Measurements from ENCODE around the gene LCE1E.
A peak's percentile ranks its signal among the peaks of the same experiment; 100 is the strongest.

The LCE1E gene

GRCh38 chr1:152760551-152761190 is 25.4 kb upstream of the LCE1E start:
- Histone ChIP-seq H3K4me3 (no peak overlapping the region), H3K4me1 (no peaks in the 10 kb centered on the region), H3K27me3 (ENCODE audit: low read depth) (no peaks in the 10 kb centered on the region), H3K9me3 (no peaks in the 10 kb centered on the region), H3K36me3 (replicated peaks) (no peaks in the 10 kb centered on the region)
- in situ Hi-C loops (cut with MboI; ENCODE audit: low sequenced_read_pairs): no loop called here
- DNase-seq (ENCODE audit: low spot score in 2 of 2): no peak

- Histone ChIP-seq H3K27me3 (ENCODE audit: low read depth) (no peaks in the 10 kb centered on the region), H3K4me3 (no peak overlapping the region), H3K4me1 (no peaks in the 10 kb centered on the region), H3K36me3 (replicated peaks) (no peaks in the 10 kb centered on the region), H3K9me3 (no peaks in the 10 kb centered on the region)
- no peak for DNase-seq (ENCODE audit: low spot score in 2 of 2)
- in situ Hi-C loops (cut with MboI; ENCODE audit: low sequenced_read_pairs): no loop called here
Measured at GRCh38 chr1:152761609-152762213, 24.3 kb upstream of the LCE1E start.

- Histone ChIP-seq H3K36me3 (replicated peaks) (no peaks in the 10 kb centered on the region), H3K27me3 (ENCODE audit: low read depth) (no peaks in the 10 kb centered on the region), H3K4me1 (no peaks in the 10 kb centered on the region), H3K4me3 (no peak overlapping the region), H3K9me3 (no peaks in the 10 kb centered on the region)
- no peak for DNase-seq (ENCODE audit: low spot score in 2 of 2)
- in situ Hi-C loops (cut with MboI; ENCODE audit: low sequenced_read_pairs): no loop called here
Measured at GRCh38 chr1:152768847-152769533, 17.1 kb upstream of the LCE1E start.

GRCh38 chr1:152770411-152770810 is 15.6 kb upstream of the LCE1E start:
- H3K27me3 ChIP-seq (ENCODE audit: low read depth): no peaks in the 10 kb centered on the region
- H3K36me3 ChIP-seq (replicated peaks): no peaks in the 10 kb centered on the region
- H3K9me3 ChIP-seq: no peaks in the 10 kb centered on the region
- DNase-seq (ENCODE audit: low spot score in 2 of 2): no peak
- H3K4me1 ChIP-seq: no peaks in the 10 kb centered on the region
- no peak overlapping the region for H3K4me3 ChIP-seq
- in situ Hi-C loops (cut with MboI; ENCODE audit: low sequenced_read_pairs): no loop called here

- H3K27me3 ChIP-seq (ENCODE audit: low read depth): 0 out of 2 replicates have a peak, but pooled peaks cover 3% of the 10 kb centered on the region
- no peaks in the 10 kb centered on the region for H3K36me3 ChIP-seq (replicated peaks)
- in situ Hi-C loops (cut with MboI; ENCODE audit: low sequenced_read_pairs): no loop called here
- DNase-seq (ENCODE audit: low spot score in 2 of 2): no peak
- H3K4me1 ChIP-seq: no peaks in the 10 kb centered on the region
- no peaks in the 10 kb centered on the region for H3K9me3 ChIP-seq
- H3K4me3 ChIP-seq: no peak within 1 kb of the TSS
Measured at GRCh38 chr1:152774875-152775274, 11.2 kb upstream of the LCE1E start, which contains the start of gene LCE1F. LCE1F (plus strand) TSS chr1:152775140; CDS start chr1:152776372, 1,232 bp downstream.

- H3K4me3 ChIP-seq: no peak overlapping the region
Measured at GRCh38 chr1:152776361-152776760, 9.7 kb upstream of the LCE1E start.

GRCh38 chr1:152777510-152778137 is 8.4 kb upstream of the LCE1E start:
- no peaks in the 10 kb centered on the region for H3K36me3 ChIP-seq (replicated peaks)
- no peak overlapping the region for H3K4me3 ChIP-seq
- DNase-seq (ENCODE audit: low spot score in 2 of 2): peak; percentile 11 to 52
- in situ Hi-C loops (cut with MboI; ENCODE audit: low sequenced_read_pairs): no loop called here
- no peaks in the 10 kb centered on the region for H3K4me1 ChIP-seq
- no peaks in the 10 kb centered on the region for H3K9me3 ChIP-seq
- H3K27me3 ChIP-seq (ENCODE audit: low read depth): 0 out of 2 replicates have a peak, but pooled peaks cover 3% of the 10 kb centered on the region

More at GRCh38 chr1:152776361-152776760, 9.7 kb upstream of the LCE1E start:
- H3K4me1 ChIP-seq: no peaks in the 10 kb centered on the region
- H3K9me3 ChIP-seq: no peaks in the 10 kb centered on the region
- H3K36me3 ChIP-seq (replicated peaks): no peaks in the 10 kb centered on the region
- 0 out of 2 replicates have a peak, but pooled peaks cover 3% of the 10 kb centered on the region for H3K27me3 ChIP-seq (ENCODE audit: low read depth)
- in situ Hi-C loops (cut with MboI; ENCODE audit: low sequenced_read_pairs): no loop called here
- DNase-seq (ENCODE audit: low spot score in 2 of 2): no peak

GRCh38 chr1:152783095-152783494 is 3.0 kb upstream of the LCE1E start:
- 0 out of 2 replicates have a peak, but pooled peaks cover 3% of the 10 kb centered on the region for H3K27me3 ChIP-seq (ENCODE audit: low read depth)
- in situ Hi-C loops (cut with MboI; ENCODE audit: low sequenced_read_pairs): no loop called here
- no peaks in the 10 kb centered on the region for H3K36me3 ChIP-seq (replicated peaks)
- H3K4me3 ChIP-seq: no peak overlapping the region
- no peaks in the 10 kb centered on the region for H3K4me1 ChIP-seq
- DNase-seq (ENCODE audit: low spot score in 2 of 2): no peak
- H3K9me3 ChIP-seq: no peaks in the 10 kb centered on the region

GRCh38 chr1:152795686-152796085 is 9.6 kb downstream of the LCE1E start:
- Histone ChIP-seq H3K4me3 (no peak overlapping the region), H3K4me1 (no peaks in the 10 kb centered on the region), H3K36me3 (replicated peaks) (no peaks in the 10 kb centered on the region), H3K27me3 (ENCODE audit: low read depth) (no peaks in the 10 kb centered on the region), H3K9me3 (no peaks in the 10 kb centered on the region)
- in situ Hi-C loops (cut with MboI; ENCODE audit: low sequenced_read_pairs): no loop called here
- no peak for DNase-seq (ENCODE audit: low spot score in 2 of 2)

GRCh38 chr1:152796421-152796820 is 10.4 kb downstream of the LCE1E start, which contains the start of gene LCE1D:
LCE1D (plus strand) TSS chr1:152796721; CDS start chr1:152797795, 1,074 bp downstream.
- no peaks in the 10 kb centered on the region for H3K4me1 ChIP-seq
- no peak for DNase-seq (ENCODE audit: low spot score in 2 of 2)
- H3K9me3 ChIP-seq: no peaks in the 10 kb centered on the region
- no peaks in the 10 kb centered on the region for H3K36me3 ChIP-seq (replicated peaks)
- no peak within 1 kb of the TSS for H3K4me3 ChIP-seq
- no peaks in the 10 kb centered on the region for H3K27me3 ChIP-seq (ENCODE audit: low read depth)
- in situ Hi-C loops (cut with MboI; ENCODE audit: low sequenced_read_pairs): no loop called here

- H3K9me3 ChIP-seq: no peaks in the 10 kb centered on the region
- no peaks in the 10 kb centered on the region for H3K27me3 ChIP-seq (ENCODE audit: low read depth)
- no peaks in the 10 kb centered on the region for H3K36me3 ChIP-seq (replicated peaks)
- no peak overlapping the region for H3K4me3 ChIP-seq
- H3K4me1 ChIP-seq: no peaks in the 10 kb centered on the region
- DNase-seq (ENCODE audit: low spot score in 2 of 2): no peak
- in situ Hi-C loops (cut with MboI; ENCODE audit: low sequenced_read_pairs): no loop called here
Measured at GRCh38 chr1:152801333-152801732, 15.3 kb downstream of the LCE1E start.

- no peaks in the 10 kb centered on the region for H3K36me3 ChIP-seq (replicated peaks)
- no peaks in the 10 kb centered on the region for H3K4me1 ChIP-seq
- H3K4me3 ChIP-seq: no peak within 1 kb of the TSS
- in situ Hi-C loops (cut with MboI; ENCODE audit: low sequenced_read_pairs): no loop called here
- DNase-seq (ENCODE audit: low spot score in 2 of 2): no peak
- no peaks in the 10 kb centered on the region for H3K27me3 ChIP-seq (ENCODE audit: low read depth)
- H3K9me3 ChIP-seq: no peaks in the 10 kb centered on the region
Measured at GRCh38 chr1:152806576-152806975, 20.5 kb downstream of the LCE1E start, which contains the start of gene LCE1C. LCE1C (minus strand) TSS chr1:152806651; CDS start chr1:152805478, 1,173 bp downstream.

GRCh38 chr1:152811050-152811449 is 25.0 kb downstream of the LCE1E start:
- H3K36me3 ChIP-seq (replicated peaks): no peaks in the 10 kb centered on the region
- in situ Hi-C loops (cut with MboI; ENCODE audit: low sequenced_read_pairs): no loop called here
- DNase-seq (ENCODE audit: low spot score in 2 of 2): no peak
- no peaks in the 10 kb centered on the region for H3K4me1 ChIP-seq
- no peaks in the 10 kb centered on the region for H3K9me3 ChIP-seq
- H3K4me3 ChIP-seq: no peak overlapping the region
- H3K27me3 ChIP-seq (ENCODE audit: low read depth): no peaks in the 10 kb centered on the region
